Thoracic aorta (tissue), 2 donors: ENCODE measurements around the gene PDE4D. TPM values are rescaled to one million over a fixed set of nuclear protein-coding genes. Genes with fewer than 3 reads are reported as not detected.

Experiments
- ATAC-seq: fragments of 150-250 bp; one replicate; pipeline ENCODE4 v1.8.0; 2017; ENCODE audit warnings: low read depth; ENCODE audit not compliant: insufficient number of reproducible peaks, low FRiP score
- DNase-seq: peaks from one replicate; pipeline ENCODE4 v3.0.0-alpha.2; 2020; ENCODE audit warnings: low spot score
- H3K27ac ChIP-seq, 2 donors: fragments of 200-600 bp; sonication (generic); 1 replicate in 1 of 2; 2 replicates in 1 of 2; pipeline ENCODE4 v1.5.1; 2016; ENCODE audit warnings: mild to moderate bottlenecking in 2 of 2, moderate library complexity in 2 of 2
- H3K27me3 ChIP-seq: fragments of 200-600 bp; sonication (generic); replicated peaks from 2 replicates; pipeline ENCODE4 v1.6.0; 2016; ENCODE audit warnings: mild to moderate bottlenecking; ENCODE audit not compliant: insufficient read depth
- H3K36me3 ChIP-seq: fragments of 200-600 bp; sonication (generic); one replicate; pipeline ENCODE4 v1.5.1; 2016
- H3K4me1 ChIP-seq, 2 donors: fragments of 200-600 bp; sonication (generic); 1 replicate in 1 of 2; 2 replicates in 1 of 2; pipeline versions ENCODE4 v1.5.1 to v1.6.0; 2016; ENCODE audit warnings: low read depth in 2 of 2, mild to moderate bottlenecking in 1 of 2; ENCODE audit not compliant: control insufficient read depth in 1 of 2
- H3K4me3 ChIP-seq: fragments of 200-600 bp; sonication (generic); 2 replicates; pipeline ENCODE4 v1.5.1; 2016; ENCODE audit warnings: mild to moderate bottlenecking
- H3K9me3 ChIP-seq: fragments of 200-600 bp; sonication (generic); 2 replicates; pipeline ENCODE4 v1.5.1; 2016
- CTCF ChIP-seq: fragments of 200-600 bp; sonication (generic); IDR thresholded peaks from one replicate; pipeline ENCODE4 v1.5.1; 2019; ENCODE audit warnings: antibody characterized with exemption
- total RNA-seq, 2 donors: library from RNA; depleted of rRNA; stranded (reverse); fragments of >200 nt; gene quantifications; one replicate each; pipeline versions ENCODE4 v1.1.0 to v1.2.3, GENCODE V29; 2016

PDE4D gene
- total RNA-seq, 2 donors from 2014 or later: 34.0 to 85.8 TPM

- no peak for DNase-seq
- peaks cover 0 to 7% of the 10 kb centered on the region in 2 donors for H3K4me1 ChIP-seq
- no peak overlapping the region for H3K4me3 ChIP-seq
- H3K9me3 ChIP-seq: no peaks in the 10 kb centered on the region
- no peak overlapping the region for H3K27ac ChIP-seq
- no peaks in the 10 kb centered on the region for H3K36me3 ChIP-seq
- no peak for TF ChIP-seq CTCF
- ATAC-seq: no peak
- no peaks in the 10 kb centered on the region for H3K27me3 ChIP-seq
These were observed 309.5 kb downstream of the PDE4D start for GRCh38 chr5:59583810-59584562.

- H3K36me3 ChIP-seq: no peaks in the 10 kb centered on the region
- no peak for TF ChIP-seq CTCF
- peaks cover 0 to 6% of the 10 kb centered on the region in 2 donors for H3K4me1 ChIP-seq
- no peaks in the 10 kb centered on the region for H3K27me3 ChIP-seq
- no peak for DNase-seq
- no peak overlapping the region for H3K27ac ChIP-seq
- no peak for ATAC-seq
- H3K9me3 ChIP-seq: no peaks in the 10 kb centered on the region
- H3K4me3 ChIP-seq: no peak overlapping the region
These were observed 310.2 kb downstream of the PDE4D start for GRCh38 chr5:59583151-59583809.

- DNase-seq (no peak), ATAC-seq (no peak)
- H3K27me3 ChIP-seq: no peaks in the 10 kb centered on the region
- peaks cover 0 to under 1% of the 10 kb centered on the region in 2 donors for H3K4me1 ChIP-seq
- H3K27ac ChIP-seq: no peak overlapping the region
- TF ChIP-seq CTCF: no peak
- H3K4me3 ChIP-seq: no peak overlapping the region
- H3K9me3 ChIP-seq: no peaks in the 10 kb centered on the region
- no peaks in the 10 kb centered on the region for H3K36me3 ChIP-seq
These were observed 310.8 kb downstream of the PDE4D start for GRCh38 chr5:59582746-59583145.

- no peak overlapping the region for H3K27ac ChIP-seq
- no peaks in the 10 kb centered on the region for H3K4me1 ChIP-seq
- no peaks in the 10 kb centered on the region for H3K9me3 ChIP-seq
- DNase-seq: no peak
- no peak overlapping the region for H3K4me3 ChIP-seq
- no peak for ATAC-seq
- TF ChIP-seq CTCF: no peak
- no peaks in the 10 kb centered on the region for H3K36me3 ChIP-seq
- H3K27me3 ChIP-seq: no peaks in the 10 kb centered on the region
These were observed 313.7 kb downstream of the PDE4D start for GRCh38 chr5:59579824-59580167.

GRCh38 chr5:59579101-59579823 is 314.3 kb downstream of the PDE4D start:
- H3K27ac ChIP-seq: no peak overlapping the region
- DNase-seq (no peak), ATAC-seq (no peak)
- H3K4me3 ChIP-seq: no peak overlapping the region
- no peaks in the 10 kb centered on the region for H3K9me3 ChIP-seq
- no peaks in the 10 kb centered on the region for H3K27me3 ChIP-seq
- no peak for TF ChIP-seq CTCF
- no peaks in the 10 kb centered on the region for H3K36me3 ChIP-seq
- H3K4me1 ChIP-seq: no peaks in the 10 kb centered on the region
